Stimulated activated naive CD8-positive, alpha-beta T cell treated with anti-CD3 and anti-CD28 coated beads, Interleukin-15, Interleukin-2, amounts not matched to agents 100 ng/mL and 50 ng/mL, for 24 hours (primary cell): Measurements from ENCODE around the gene SRPX.

Experiments used
- H3K27ac Mint-ChIP-seq: one replicate; pipeline ENCODE4 v1.8.0; 2021; ENCODE audit warnings: mild to moderate bottlenecking, mixed read lengths
- H3K27me3 Mint-ChIP-seq: one replicate; pipeline ENCODE4 v1.8.0; 2021; ENCODE audit warnings: mixed read lengths
- H3K36me3 Mint-ChIP-seq: one replicate; pipeline ENCODE4 v1.8.0; 2021; ENCODE audit warnings: low read depth, mixed read lengths
- H3K4me1 Mint-ChIP-seq: one replicate; pipeline ENCODE4 v1.8.0; 2021; ENCODE audit warnings: low read depth, mixed read lengths
- H3K4me3 Mint-ChIP-seq: one replicate; pipeline ENCODE4 v1.8.0; 2021; ENCODE audit warnings: mild to moderate bottlenecking, mixed read lengths
- H3K9me3 Mint-ChIP-seq: one replicate; pipeline ENCODE4 v1.8.0; 2021; ENCODE audit warnings: mixed read lengths

The SRPX gene

GRCh38 chrX:38175139-38175538 lies 45.5 kb downstream of the SRPX start:
- peaks cover 3% of the 10 kb centered on the region for H3K27me3 Mint-ChIP-seq
- no peaks in the 10 kb centered on the region for H3K9me3 Mint-ChIP-seq
- H3K36me3 Mint-ChIP-seq, result no peaks in the 10 kb centered on the region
- no peak overlapping the region for H3K27ac Mint-ChIP-seq
- no peak overlapping the region for H3K4me3 Mint-ChIP-seq
- H3K4me1 Mint-ChIP-seq, result no peaks in the 10 kb centered on the region

GRCh38 chrX:38172596-38172995 lies 48.1 kb downstream of the SRPX start:
- no peak overlapping the region for H3K27ac Mint-ChIP-seq
- no peaks in the 10 kb centered on the region for H3K27me3 Mint-ChIP-seq
- H3K4me1 Mint-ChIP-seq, result no peaks in the 10 kb centered on the region
- H3K4me3 Mint-ChIP-seq, result no peak overlapping the region
- no peaks in the 10 kb centered on the region for H3K9me3 Mint-ChIP-seq
- H3K36me3 Mint-ChIP-seq, result no peaks in the 10 kb centered on the region

GRCh38 chrX:38170556-38170955 lies 50.1 kb downstream of the SRPX start:
- no peaks in the 10 kb centered on the region for H3K36me3 Mint-ChIP-seq

GRCh38 chrX:38166478-38167083 lies 54.1 kb downstream of the SRPX start:
- H3K27ac Mint-ChIP-seq, result no peak overlapping the region
- H3K36me3 Mint-ChIP-seq, result no peaks in the 10 kb centered on the region
- H3K27me3 Mint-ChIP-seq, result no peaks in the 10 kb centered on the region
- H3K4me3 Mint-ChIP-seq, result no peak overlapping the region
- no peaks in the 10 kb centered on the region for H3K4me1 Mint-ChIP-seq
- H3K9me3 Mint-ChIP-seq, result no peaks in the 10 kb centered on the region

More at GRCh38 chrX:38170556-38170955, 50.1 kb downstream of the SRPX start:
- no peak overlapping the region for H3K4me3 Mint-ChIP-seq
- H3K27me3 Mint-ChIP-seq, result no peaks in the 10 kb centered on the region
- H3K4me1 Mint-ChIP-seq, result no peaks in the 10 kb centered on the region
- no peaks in the 10 kb centered on the region for H3K9me3 Mint-ChIP-seq
- H3K27ac Mint-ChIP-seq, result no peak overlapping the region

- H3K4me1 Mint-ChIP-seq, result no peaks in the 10 kb centered on the region
- H3K27me3 Mint-ChIP-seq, result no peaks in the 10 kb centered on the region
- H3K27ac Mint-ChIP-seq, result no peak overlapping the region
- H3K36me3 Mint-ChIP-seq, result no peaks in the 10 kb centered on the region
- no peaks in the 10 kb centered on the region for H3K9me3 Mint-ChIP-seq
- H3K4me3 Mint-ChIP-seq, result no peak overlapping the region
These were observed 55.6 kb downstream of the SRPX start for GRCh38 chrX:38165023-38165422.

- Mint-ChIP-seq H3K27me3 (no peaks in the 10 kb centered on the region), H3K27ac (no peak overlapping the region), H3K36me3 (no peaks in the 10 kb centered on the region), H3K4me3 (no peak overlapping the region), H3K9me3 (no peaks in the 10 kb centered on the region), H3K4me1 (no peaks in the 10 kb centered on the region)
These were observed 57.5 kb downstream of the SRPX start for GRCh38 chrX:38163193-38163592.

- Mint-ChIP-seq H3K9me3 (no peaks in the 10 kb centered on the region), H3K27ac (no peak overlapping the region), H3K27me3 (no peaks in the 10 kb centered on the region), H3K4me1 (no peaks in the 10 kb centered on the region), H3K4me3 (no peak overlapping the region), H3K36me3 (no peaks in the 10 kb centered on the region)
These were observed 63.8 kb downstream of the SRPX start for GRCh38 chrX:38156838-38157237.

- Mint-ChIP-seq H3K27me3 (no peaks in the 10 kb centered on the region), H3K36me3 (no peaks in the 10 kb centered on the region), H3K9me3 (no peaks in the 10 kb centered on the region), H3K4me1 (no peaks in the 10 kb centered on the region), H3K4me3 (no peak overlapping the region), H3K27ac (no peak overlapping the region)
These were observed 65.9 kb downstream of the SRPX start for GRCh38 chrX:38154818-38155217.

GRCh38 chrX:38154340-38154739 lies 66.3 kb downstream of the SRPX start:
- Mint-ChIP-seq H3K9me3 (no peaks in the 10 kb centered on the region), H3K36me3 (no peaks in the 10 kb centered on the region), H3K4me3 (no peak overlapping the region), H3K27ac (no peak overlapping the region), H3K4me1 (no peaks in the 10 kb centered on the region), H3K27me3 (no peaks in the 10 kb centered on the region)

- Mint-ChIP-seq H3K36me3 (no peaks in the 10 kb centered on the region), H3K27ac (no peak overlapping the region), H3K27me3 (peaks cover 4% of the 10 kb centered on the region), H3K4me1 (no peaks in the 10 kb centered on the region), H3K4me3 (no peak overlapping the region), H3K9me3 (no peaks in the 10 kb centered on the region)
These were observed 69.2 kb downstream of the SRPX start for GRCh38 chrX:38151441-38151840.

GRCh38 chrX:38150993-38151392 lies 69.7 kb downstream of the SRPX start:
- no peaks in the 10 kb centered on the region for H3K4me1 Mint-ChIP-seq
- H3K27ac Mint-ChIP-seq, result no peak overlapping the region
- no peaks in the 10 kb centered on the region for H3K36me3 Mint-ChIP-seq
- no peak overlapping the region for H3K4me3 Mint-ChIP-seq
- H3K27me3 Mint-ChIP-seq, result peaks cover 4% of the 10 kb centered on the region
- H3K9me3 Mint-ChIP-seq, result no peaks in the 10 kb centered on the region

GRCh38 chrX:38149016-38149415 lies 71.7 kb downstream of the SRPX start:
- Mint-ChIP-seq H3K27ac (no peak overlapping the region), H3K4me1 (no peaks in the 10 kb centered on the region), H3K4me3 (no peak overlapping the region), H3K27me3 (peaks cover 11% of the 10 kb centered on the region), H3K9me3 (no peaks in the 10 kb centered on the region), H3K36me3 (no peaks in the 10 kb centered on the region)

GRCh38 chrX:38142610-38143009 lies 78.1 kb downstream of the SRPX start:
- Mint-ChIP-seq H3K4me3 (no peak overlapping the region), H3K4me1 (no peaks in the 10 kb centered on the region), H3K27ac (no peak overlapping the region), H3K9me3 (no peaks in the 10 kb centered on the region), H3K27me3 (peaks cover 20% of the 10 kb centered on the region), H3K36me3 (no peaks in the 10 kb centered on the region)

GRCh38 chrX:38138900-38139299 lies 81.8 kb downstream of the SRPX start:
- Mint-ChIP-seq H3K27ac (no peak overlapping the region), H3K4me1 (no peaks in the 10 kb centered on the region), H3K27me3 (peaks cover 10% of the 10 kb centered on the region), H3K9me3 (no peaks in the 10 kb centered on the region), H3K36me3 (no peaks in the 10 kb centered on the region), H3K4me3 (no peak overlapping the region)

GRCh38 chrX:38138157-38138891 lies 82.3 kb downstream of the SRPX start:
- Mint-ChIP-seq H3K4me3 (no peak overlapping the region), H3K36me3 (no peaks in the 10 kb centered on the region), H3K27ac (no peak overlapping the region), H3K4me1 (no peaks in the 10 kb centered on the region), H3K9me3 (no peaks in the 10 kb centered on the region), H3K27me3 (peaks cover 10% of the 10 kb centered on the region)

- Mint-ChIP-seq H3K4me3 (no peak overlapping the region), H3K9me3 (no peaks in the 10 kb centered on the region), H3K4me1 (no peaks in the 10 kb centered on the region), H3K27ac (no peak overlapping the region), H3K36me3 (no peaks in the 10 kb centered on the region), H3K27me3 (no peaks in the 10 kb centered on the region)
These were observed 91.3 kb downstream of the SRPX start for GRCh38 chrX:38129366-38129765.
